Smooth muscle cell (in vitro differentiated cells): Measurements from ENCODE around the gene ROBO4. TPM values are rescaled to one million over a fixed set of nuclear protein-coding genes. Genes with fewer than 3 reads are reported as not detected.

ENCODE experiments used
- DNase-seq: peaks from one replicate; lab custom pipeline; 2025; ENCODE audit not compliant: unreplicated experiment; lab: John Stamatoyannopoulos, UW
- H2AFZ ChIP-seq: fragments of 200-600 bp; sonication (generic); 2 replicates; pipeline ENCODE4 v1.6.0; 2016; ENCODE audit warnings: antibody characterized with exemption, low read depth, mild to moderate bottlenecking
- H3F3A ChIP-seq: fragments of 200-600 bp; sonication (generic); 2 replicates; pipeline ENCODE4 v1.6.0; 2017; ENCODE audit warnings: antibody characterized with exemption, low read depth
- H3K27ac ChIP-seq: fragments of 200-600 bp; sonication (generic); 2 replicates; pipeline ENCODE4 v1.5.1; 2016; ENCODE audit warnings: low read depth, mild to moderate bottlenecking
- H3K27me3 ChIP-seq: fragments of 200-600 bp; sonication (generic); 2 replicates; pipeline ENCODE4 v1.6.1; 2016; ENCODE audit warnings: low read depth, mild to moderate bottlenecking
- H3K36me3 ChIP-seq: fragments of 200-600 bp; sonication (generic); 2 replicates; pipeline ENCODE4 v1.5.1; 2016; ENCODE audit warnings: low read depth
- H3K4me1 ChIP-seq: fragments of 200-600 bp; sonication (generic); 2 replicates; pipeline ENCODE4 v1.5.1; 2016; ENCODE audit warnings: low read depth
- H3K4me2 ChIP-seq: fragments of 200-600 bp; sonication (generic); 2 replicates; pipeline ENCODE4 v1.6.0; 2016; ENCODE audit warnings: mild to moderate bottlenecking
- H3K4me3 ChIP-seq: fragments of 200-600 bp; sonication (generic); 2 replicates; pipeline ENCODE4 v1.5.1; 2016; ENCODE audit warnings: mild to moderate bottlenecking
- H3K79me2 ChIP-seq: fragments of 200-600 bp; sonication (generic); 2 replicates; pipeline ENCODE4 v1.6.0; 2016; ENCODE audit warnings: low read depth, mild to moderate bottlenecking
- H3K9ac ChIP-seq: fragments of 200-600 bp; sonication (generic); 2 replicates; pipeline ENCODE4 v1.6.0; 2016; ENCODE audit warnings: low read depth
- H3K9me3 ChIP-seq: fragments of 200-600 bp; sonication (generic); replicated peaks from 2 replicates; pipeline ENCODE4 v1.5.1; 2016; ENCODE audit warnings: low read depth
- H4K20me1 ChIP-seq: fragments of 200-600 bp; sonication (generic); 2 replicates; pipeline ENCODE4 v1.6.0; 2016; ENCODE audit warnings: low read depth
- CTCF ChIP-seq: fragments of 200-600 bp; sonication (generic); IDR thresholded peaks from 2 replicates; pipeline ENCODE4 v1.5.1; 2017; ENCODE audit warnings: borderline replicate concordance, mild to moderate bottlenecking, antibody characterized with exemption; ENCODE audit not compliant: insufficient read depth, poor library complexity, severe bottlenecking
- WGBS: methylation state at CpG from one replicate; pipeline ENCODE4 v1.1.7; 2016; ENCODE audit warnings: low lambda C conversion rate; 5-methylcytosine and 5-hydroxymethylcytosine counted together
- polyA plus RNA-seq: library from polyadenylated mRNA; unstranded; fragments of >200 nt; fragmentation: Nextera tagmentation; extraction: Ambion mirVana; gene quantifications from 2 replicates; pipeline ENCODE4 v1.2.1, GENCODE V29; 2016
- total RNA-seq: library from RNA; depleted of rRNA; stranded (reverse); fragments of >200 nt; gene quantifications from 2 replicates; pipeline ENCODE4 v1.2.3, GENCODE V29; 2014

Gene ROBO4
- total and polyA plus RNA-seq, 2 experiments from 2014 or later: 0.40 TPM; not detected in 1

- Histone ChIP-seq H3K4me2 (no peak overlapping the region), H3K9ac (peak overlapping the region; percentile 42), H3F3A (peaks cover 4% of the 10 kb centered on the region), H3K9me3 (no peaks in the 10 kb centered on the region), H3K36me3 (no peaks in the 10 kb centered on the region), H3K4me3 (no peak overlapping the region), H2AFZ (no peak overlapping the region), H3K27me3 (no peaks in the 10 kb centered on the region), H3K4me1 (no peaks in the 10 kb centered on the region), H4K20me1 (no peaks in the 10 kb centered on the region), H3K79me2 (no peaks in the 10 kb centered on the region), H3K27ac (peak overlapping the region; percentile 67)
- no peak for TF ChIP-seq CTCF
- DNase-seq: no peak
- 75% methylated on average over 6 of the region's 6 CpGs for WGBS
Measured at GRCh38 chr11:124899383-124900145, 1.9 kb upstream of the ROBO4 start.

- H3F3A ChIP-seq: peaks cover 4% of the 10 kb centered on the region
Measured at GRCh38 chr11:124898711-124899110, 1.0 kb upstream of the ROBO4 start.

GRCh38 chr11:124898263-124898680 lies 607 bp upstream of the ROBO4 start:
- Histone ChIP-seq H3K4me3 (no peak overlapping the region), H3K9ac (no peak overlapping the region), H3K9me3 (no peaks in the 10 kb centered on the region), H3K27me3 (no peaks in the 10 kb centered on the region), H3K79me2 (no peaks in the 10 kb centered on the region), H3K4me2 (no peak overlapping the region), H3K4me1 (no peaks in the 10 kb centered on the region), H3K36me3 (no peaks in the 10 kb centered on the region), H2AFZ (peak overlapping the region; percentile 31), H3F3A (peaks cover 4% of the 10 kb centered on the region), H3K27ac (peak overlapping the region; percentile 67), H4K20me1 (no peaks in the 10 kb centered on the region)
- WGBS: 46% methylated on average over 3 of the region's 3 CpGs
- no peak for DNase-seq
- TF ChIP-seq CTCF: no peak

More at GRCh38 chr11:124898711-124899110, 1.0 kb upstream of the ROBO4 start:
- WGBS: 51% methylated on average over 5 of the region's 5 CpGs
- no peaks in the 10 kb centered on the region for H4K20me1 ChIP-seq
- H3K36me3 ChIP-seq: no peaks in the 10 kb centered on the region
- no peak for DNase-seq
- no peaks in the 10 kb centered on the region for H3K27me3 ChIP-seq
- H3K9me3 ChIP-seq: no peaks in the 10 kb centered on the region
- no peak overlapping the region for H3K4me3 ChIP-seq
- peak overlapping the region; percentile 31 for H2AFZ ChIP-seq
- no peak overlapping the region for H3K9ac ChIP-seq
- H3K79me2 ChIP-seq: no peaks in the 10 kb centered on the region
- peak overlapping the region; percentile 67 for H3K27ac ChIP-seq
- H3K4me2 ChIP-seq: no peak overlapping the region
- no peaks in the 10 kb centered on the region for H3K4me1 ChIP-seq
- no peak for TF ChIP-seq CTCF
